ENCODE data around the gene SCN7A.
A peak's percentile ranks its signal among the peaks of the same experiment; 100 is the strongest.
"Not testable (repeated sequence)": the region's sequence is repeated elsewhere in the genome, so short reads cannot be mapped to it uniquely, and the experiment has no call there.

SCN7A gene

GRCh38 chr2:166458674-166459073 is 35.4 kb downstream of the SCN7A start:
- H3K4me3 ChIP-seq (ENCODE audit: low read length), result no peak overlapping the region
- no peak for DNase-seq (ENCODE audit: low read depth, low spot score)

- DNase-seq (ENCODE audit: low read depth, low spot score); H3K4me3 ChIP-seq (ENCODE audit: low read length): not testable (repeated sequence)
Observed at GRCh38 chr2:166455823-166456222, 38.2 kb downstream of the SCN7A start.

- H3K4me3 ChIP-seq (ENCODE audit: low read length), result no peak overlapping the region
- DNase-seq (ENCODE audit: low read depth, low spot score), result no peak
Observed at GRCh38 chr2:166454006-166454595, 39.9 kb downstream of the SCN7A start.

GRCh38 chr2:166451468-166451867 is 42.6 kb downstream of the SCN7A start:
- no peak overlapping the region for H3K4me3 ChIP-seq (ENCODE audit: low read length)
- no peak for DNase-seq (ENCODE audit: low read depth, low spot score)

GRCh38 chr2:166449439-166449838 is 44.6 kb downstream of the SCN7A start:
- no peak overlapping the region for H3K4me3 ChIP-seq (ENCODE audit: low read length)
- DNase-seq (ENCODE audit: low read depth, low spot score), result no peak

GRCh38 chr2:166448106-166448505 is 45.9 kb downstream of the SCN7A start:
- DNase-seq (ENCODE audit: low read depth, low spot score), result no peak
- no peak overlapping the region for H3K4me3 ChIP-seq (ENCODE audit: low read length)

GRCh38 chr2:166444306-166444705 is 49.7 kb downstream of the SCN7A start:
- no peak for DNase-seq (ENCODE audit: low read depth, low spot score)
- H3K4me3 ChIP-seq (ENCODE audit: low read length), result no peak overlapping the region

- DNase-seq (ENCODE audit: low read depth, low spot score), result no peak
- H3K4me3 ChIP-seq (ENCODE audit: low read length), result no peak overlapping the region
Observed at GRCh38 chr2:166440313-166440712, 53.7 kb downstream of the SCN7A start.

- no peak overlapping the region for H3K4me3 ChIP-seq (ENCODE audit: low read length)
- no peak for DNase-seq (ENCODE audit: low read depth, low spot score)
Observed at GRCh38 chr2:166439078-166439477, 55.0 kb downstream of the SCN7A start.

- no peak overlapping the region for H3K4me3 ChIP-seq (ENCODE audit: low read length)
- DNase-seq (ENCODE audit: low read depth, low spot score), result no peak
Observed at GRCh38 chr2:166436976-166437375, 57.1 kb downstream of the SCN7A start.

GRCh38 chr2:166436189-166436588 is 57.9 kb downstream of the SCN7A start:
- DNase-seq (ENCODE audit: low read depth, low spot score), result no peak
- no peak overlapping the region for H3K4me3 ChIP-seq (ENCODE audit: low read length)

- DNase-seq (ENCODE audit: low read depth, low spot score), result no peak
- no peak overlapping the region for H3K4me3 ChIP-seq (ENCODE audit: low read length)
Observed at GRCh38 chr2:166434491-166434890, 59.6 kb downstream of the SCN7A start.

GRCh38 chr2:166433457-166433856 is 60.6 kb downstream of the SCN7A start:
- DNase-seq (ENCODE audit: low read depth, low spot score), result no peak
- H3K4me3 ChIP-seq (ENCODE audit: low read length), result no peak overlapping the region

- no peak overlapping the region for H3K4me3 ChIP-seq (ENCODE audit: low read length)
- no peak for DNase-seq (ENCODE audit: low read depth, low spot score)
Observed at GRCh38 chr2:166432331-166432730, 61.7 kb downstream of the SCN7A start.

GRCh38 chr2:166424841-166425240 is 69.2 kb downstream of the SCN7A start:
- no peak for DNase-seq (ENCODE audit: low read depth, low spot score)

GRCh38 chr2:166419616-166419934 is 74.5 kb downstream of the SCN7A start:
- no peak overlapping the region for H3K4me3 ChIP-seq (ENCODE audit: low read length)
- DNase-seq (ENCODE audit: low read depth, low spot score), result no peak

More at GRCh38 chr2:166424841-166425240, 69.2 kb downstream of the SCN7A start:
- no peak overlapping the region for H3K4me3 ChIP-seq (ENCODE audit: low read length)

GRCh38 chr2:166418853-166419615 is 75.0 kb downstream of the SCN7A start:
- DNase-seq (ENCODE audit: low read depth, low spot score), result no peak
- H3K4me3 ChIP-seq (ENCODE audit: low read length), result no peak overlapping the region

- no peak overlapping the region for H3K4me3 ChIP-seq (ENCODE audit: low read length)
- peak; percentile 10 for DNase-seq (ENCODE audit: low read depth, low spot score)
Observed at GRCh38 chr2:166417669-166418068, 76.4 kb downstream of the SCN7A start.

GRCh38 chr2:166413255-166413654 is 80.8 kb downstream of the SCN7A start:
- no peak overlapping the region for H3K4me3 ChIP-seq (ENCODE audit: low read length)
- no peak for DNase-seq (ENCODE audit: low read depth, low spot score)

GRCh38 chr2:166411473-166412230 is 82.4 kb downstream of the SCN7A start:
- no peak for DNase-seq (ENCODE audit: low read depth, low spot score)
- H3K4me3 ChIP-seq (ENCODE audit: low read length), result no peak overlapping the region

Measured in Jurkat, Clone E6-1 (cell line).